K562 (cell line): Measurements from ENCODE around the gene TRPM2.

Source experiments
- ATF3 ChIP-seq, 2 experiments: fragments of 450-650 bp in 1 of 2; sonication (generic) in 1 of 2; formaldehyde crosslinking in 1 of 2; IDR thresholded peaks in 1 of 2; conservative IDR thresholded peaks in 1 of 2; 2 replicates each; pipeline versions ENCODE4 v1.6.1 to v1.8.1; 2016 to 2023; ENCODE audit warnings: mild to moderate bottlenecking in 2 of 2, moderate library complexity in 2 of 2, inconsistent platforms in 1 of 2, missing genetic modification reagents in 1 of 2
- CEBPB ChIP-seq: fragments of 450-650 bp; IDR thresholded peaks from 2 replicates; pipeline ENCODE4 v1.6.1; 2016; ENCODE audit warnings: missing genetic modification characterization, missing compliant biosample characterization
- HSF4 ChIP-seq: fragments of 250-450 bp; sonication (Bioruptor Pico); IDR thresholded peaks from 2 replicates; pipeline ENCODE4 v2.1.2; 2022; ENCODE audit warnings: mild to moderate bottlenecking, moderate library complexity, borderline replicate concordance
- JUN ChIP-seq, 2 experiments: sonication (generic) in 1 of 2; formaldehyde crosslinking in 1 of 2; IDR thresholded peaks; 2 replicates each; pipeline versions ENCODE4 v1.6.1 to v1.8.0; 2012 to 2022; ENCODE audit warnings: borderline replicate concordance in 2 of 2, mild to moderate bottlenecking in 2 of 2, improper control_type of control experiment in 1 of 2, low read depth in 1 of 2, low read length in 1 of 2, missing genetic modification reagents in 1 of 2
- MAFF ChIP-seq: IDR thresholded peaks from 2 replicates; pipeline ENCODE4 v1.6.1; 2012; ENCODE audit warnings: low read length, improper control_type of control experiment
- POLR2AphosphoS5 ChIP-seq: IDR thresholded peaks from 2 replicates; pipeline ENCODE4 v1.6.1; 2011; ENCODE audit warnings: mild to moderate bottlenecking, low read depth, low read length, moderate library complexity; ENCODE audit not compliant: control insufficient read depth, insufficient read depth
- ZBTB33 ChIP-seq: sonication (generic); formaldehyde crosslinking; IDR thresholded peaks from 2 replicates; pipeline ENCODE4 v1.8.1; 2023; ENCODE audit warnings: mild to moderate bottlenecking, missing genetic modification reagents
- ZNF124 ChIP-seq: sonication (generic); formaldehyde crosslinking; IDR thresholded peaks from 2 replicates; pipeline ENCODE4 v1.8.1; 2022; ENCODE audit warnings: missing genetic modification reagents
- ZNF24 ChIP-seq: fragments of 450-650 bp; IDR thresholded peaks from 2 replicates; pipeline ENCODE4 v1.6.1; 2016
- ZNF407 ChIP-seq: fragments of 450-650 bp; IDR thresholded peaks from 2 replicates; pipeline ENCODE4 v1.6.1; 2016; ENCODE audit warnings: low read depth
- TF ChIP-seq, protein P1 (sequence below): sonication (generic); formaldehyde crosslinking; IDR thresholded peaks from 2 replicates; pipeline ENCODE4 v1.8.1; 2022; ENCODE audit warnings: missing genetic modification reagents
- TF ChIP-seq, protein P2 (sequence below): sonication (generic); formaldehyde crosslinking; IDR thresholded peaks from 2 replicates; pipeline ENCODE4 v1.4.0; 2020; ENCODE audit warnings: mild to moderate bottlenecking, missing genetic modification reagents

DNA sequence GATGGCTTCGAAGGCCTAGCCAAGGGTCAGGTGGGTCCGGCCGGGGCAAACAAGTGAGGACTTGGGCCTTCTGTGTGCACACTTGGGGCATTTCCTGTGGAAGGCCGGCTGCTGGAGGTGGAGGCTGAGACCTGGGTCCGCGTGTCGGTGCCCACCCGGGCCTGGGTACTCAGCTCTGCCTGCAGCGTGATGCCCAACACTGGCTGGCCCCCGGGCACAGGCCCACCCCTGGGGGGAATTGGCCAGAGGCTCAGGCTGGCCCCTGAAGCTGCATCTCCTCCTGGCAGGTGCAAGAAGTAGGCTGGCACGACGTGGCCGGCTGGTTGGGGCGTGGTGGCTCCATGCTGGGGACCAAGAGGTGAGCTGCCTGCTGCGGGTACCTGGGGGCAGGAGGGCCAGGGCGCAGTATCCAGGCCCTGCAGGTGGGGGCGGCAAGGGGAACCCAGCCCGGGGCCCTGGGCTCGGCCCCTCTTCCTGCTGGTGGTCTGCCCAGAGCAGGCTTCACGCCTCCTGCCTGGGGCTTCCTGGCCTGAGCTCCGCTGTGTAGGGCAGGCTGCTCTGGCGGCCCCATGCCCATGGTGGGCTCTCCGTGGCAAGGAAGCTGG is 31.5 kb upstream of the TRPM2 start:
- TF ChIP-seq HSF4 (CRISPR knock-in tag) (no peak), ZNF124 (CRISPR knock-in tag) (no peak), ZBTB33 (CRISPR knock-in tag) (no peak), ATF3 (IDR thresholded peaks at IDR 0.05) (no peak), ATF3 (CRISPR knock-in tag; conservative IDR thresholded peaks at IDR 0.05) (no peak), MAFF (no peak), ZNF24 (no peak), ZNF407 (no peak), POLR2AphosphoS5 (no peak), JUN (IDR thresholded peaks at IDR 0.05; ENCODE audit: borderline replicate concordance, low read depth, low read length) (no peak), JUN (CRISPR knock-in tag; IDR thresholded peaks at IDR 0.05; ENCODE audit: borderline replicate concordance) (no peak), CEBPB (tag) (no peak)
- TF ChIP-seq, protein P1, sequence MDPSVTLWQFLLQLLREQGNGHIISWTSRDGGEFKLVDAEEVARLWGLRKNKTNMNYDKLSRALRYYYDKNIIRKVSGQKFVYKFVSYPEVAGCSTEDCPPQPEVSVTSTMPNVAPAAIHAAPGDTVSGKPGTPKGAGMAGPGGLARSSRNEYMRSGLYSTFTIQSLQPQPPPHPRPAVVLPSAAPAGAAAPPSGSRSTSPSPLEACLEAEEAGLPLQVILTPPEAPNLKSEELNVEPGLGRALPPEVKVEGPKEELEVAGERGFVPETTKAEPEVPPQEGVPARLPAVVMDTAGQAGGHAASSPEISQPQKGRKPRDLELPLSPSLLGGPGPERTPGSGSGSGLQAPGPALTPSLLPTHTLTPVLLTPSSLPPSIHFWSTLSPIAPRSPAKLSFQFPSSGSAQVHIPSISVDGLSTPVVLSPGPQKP: no peak
- TF ChIP-seq, protein P2, sequence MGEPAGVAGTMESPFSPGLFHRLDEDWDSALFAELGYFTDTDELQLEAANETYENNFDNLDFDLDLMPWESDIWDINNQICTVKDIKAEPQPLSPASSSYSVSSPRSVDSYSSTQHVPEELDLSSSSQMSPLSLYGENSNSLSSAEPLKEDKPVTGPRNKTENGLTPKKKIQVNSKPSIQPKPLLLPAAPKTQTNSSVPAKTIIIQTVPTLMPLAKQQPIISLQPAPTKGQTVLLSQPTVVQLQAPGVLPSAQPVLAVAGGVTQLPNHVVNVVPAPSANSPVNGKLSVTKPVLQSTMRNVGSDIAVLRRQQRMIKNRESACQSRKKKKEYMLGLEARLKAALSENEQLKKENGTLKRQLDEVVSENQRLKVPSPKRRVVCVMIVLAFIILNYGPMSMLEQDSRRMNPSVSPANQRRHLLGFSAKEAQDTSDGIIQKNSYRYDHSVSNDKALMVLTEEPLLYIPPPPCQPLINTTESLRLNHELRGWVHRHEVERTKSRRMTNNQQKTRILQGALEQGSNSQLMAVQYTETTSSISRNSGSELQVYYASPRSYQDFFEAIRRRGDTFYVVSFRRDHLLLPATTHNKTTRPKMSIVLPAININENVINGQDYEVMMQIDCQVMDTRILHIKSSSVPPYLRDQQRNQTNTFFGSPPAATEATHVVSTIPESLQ (CRISPR knock-in tag): no peak
